T-helper 1 cell treated with Interleukin-12 subunit alpha and Interleukin-12 subunit beta and Interleukin-4 antibody, amounts not matched to agents 30 ng/mL and 1 ng/mL, for 36 hours (primary cell): ENCODE measurements around the gene FBL. TPM values are rescaled to one million over a fixed set of nuclear protein-coding genes. Genes with fewer than 3 reads are reported as not detected.

ENCODE experiments used
- intact Hi-C: fragments of 100-400 bp; cut with micrococcal nuclease; formaldehyde crosslinking; loops from one replicate; pipeline ENCODE4 v1.15.1; 2024
- total RNA-seq: library from RNA; stranded (reverse); gene quantifications from 2 replicates; pipeline ENCODE4 v1.2.3, GENCODE V29; 2022

FBL gene
- total RNA-seq, 1 donor from 2014 or later: 292 TPM

DNA sequence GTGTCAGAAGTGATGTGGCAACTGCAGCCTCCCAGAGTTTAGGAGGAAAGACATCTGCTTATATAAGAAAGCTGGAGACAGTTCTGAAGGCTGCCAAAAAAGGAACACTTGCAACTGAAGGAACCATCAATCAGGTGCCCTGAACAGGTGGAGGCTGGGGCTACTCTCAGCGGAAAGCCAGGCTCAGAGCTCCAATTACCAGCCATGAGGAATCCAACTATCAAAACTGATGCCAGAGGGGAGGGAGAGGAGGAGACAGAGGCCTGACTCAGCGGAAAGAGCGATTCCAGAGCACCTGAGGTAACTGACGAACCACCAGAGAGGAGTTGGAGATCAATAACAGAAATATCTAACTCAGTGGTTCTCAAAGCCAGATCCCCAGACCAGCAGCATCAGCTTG lies 43.2 kb downstream of the FBL start:
- intact Hi-C loops: no loop called here

DNA sequence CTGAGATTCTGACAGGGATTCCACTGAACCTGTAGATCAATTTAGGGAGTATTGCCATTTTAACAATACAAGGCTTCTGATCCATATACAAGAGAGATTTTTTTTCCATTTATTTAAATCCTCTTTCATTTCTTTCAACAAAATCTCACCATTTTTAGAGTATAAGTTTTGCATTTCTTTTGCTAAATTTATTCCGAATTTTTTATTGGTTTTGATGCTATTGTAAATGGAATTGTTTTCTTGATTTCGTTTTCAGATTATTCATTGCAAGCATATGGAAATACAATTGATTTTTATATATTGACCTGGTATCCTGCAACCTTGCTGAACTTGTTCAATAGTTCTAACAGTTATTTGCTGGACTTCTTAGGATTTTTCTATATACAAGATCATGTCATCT lies 49.1 kb downstream of the FBL start:
- intact Hi-C loops: no loop called here

DNA sequence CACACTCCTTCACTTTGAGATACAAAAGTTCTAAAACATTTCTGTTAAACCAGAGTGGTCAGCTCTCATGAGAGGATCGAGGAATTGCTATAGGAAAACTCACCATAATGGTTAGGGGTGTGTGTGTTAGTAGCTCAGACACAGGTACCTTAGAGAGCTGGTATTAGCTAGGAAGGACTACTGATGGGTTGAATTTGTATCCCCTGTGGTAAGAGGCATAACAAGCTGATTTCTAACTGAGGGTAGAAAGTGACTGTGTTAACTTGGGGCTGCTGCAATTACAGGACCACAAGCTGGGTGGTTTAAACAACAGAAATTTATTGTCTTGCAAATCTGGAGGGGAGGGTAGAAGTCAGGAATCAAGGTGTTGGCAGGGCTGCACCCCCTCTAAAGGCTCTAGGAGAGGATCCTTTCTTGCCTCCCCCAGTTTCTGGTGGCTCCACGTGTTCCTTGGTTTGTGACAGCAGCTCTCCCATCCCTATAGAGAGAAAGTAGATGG lies 50.1 kb downstream of the FBL start:
- intact Hi-C loops: no loop called here

DNA sequence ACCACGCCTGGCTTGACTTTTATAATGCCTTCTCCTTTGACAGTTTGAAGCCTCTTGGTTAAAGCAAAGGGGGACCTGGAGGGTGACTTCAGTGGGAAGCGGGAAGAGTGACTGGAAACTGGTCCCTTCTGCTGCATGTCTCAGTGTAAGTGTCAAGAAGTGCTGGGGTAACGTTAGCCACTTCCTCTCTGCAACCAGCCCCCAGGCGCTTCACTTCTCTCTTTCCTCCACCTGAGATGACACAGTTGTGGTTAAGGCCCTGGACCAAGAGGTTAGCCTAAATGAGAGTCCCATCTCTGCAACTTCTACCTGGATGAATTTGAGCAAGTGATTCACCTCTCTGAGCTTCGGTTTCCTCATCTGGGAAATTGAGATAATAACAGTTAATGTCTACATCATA lies 51.2 kb downstream of the FBL start:
- intact Hi-C loops: no loop called here

DNA sequence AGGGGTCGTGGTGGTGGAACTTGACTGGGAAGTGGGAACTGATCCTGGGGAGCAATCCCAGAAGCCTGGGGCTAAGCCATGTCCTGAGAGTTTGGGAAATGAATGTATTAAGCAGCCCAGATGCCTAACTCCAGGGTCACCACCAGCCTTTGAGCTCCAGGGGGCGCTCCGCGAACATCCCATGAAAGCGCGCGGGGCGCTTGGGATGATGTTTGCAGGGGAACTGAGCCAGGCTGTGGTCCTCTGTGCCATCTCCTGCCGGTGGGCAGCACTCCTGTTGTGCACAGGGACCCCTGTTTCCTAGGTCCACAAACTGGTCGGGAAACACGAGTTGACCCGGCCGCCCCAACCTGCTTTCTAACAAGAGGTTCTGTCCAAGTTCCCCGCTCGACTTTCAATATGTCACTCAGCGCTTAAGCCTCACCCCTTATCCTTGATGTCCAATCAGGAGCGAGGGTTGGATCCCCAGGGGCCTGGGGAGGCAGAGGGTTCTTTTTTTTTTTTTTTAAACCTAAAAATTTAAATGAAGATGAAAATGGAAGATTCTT lies 53.1 kb downstream of the FBL start:
- intact Hi-C loops: loop anchor here (1.0 to 5.0 kb wide), 7 partner anchors 31 to 429 kb away; no protein-coding TSS in a partner anchor

DNA sequence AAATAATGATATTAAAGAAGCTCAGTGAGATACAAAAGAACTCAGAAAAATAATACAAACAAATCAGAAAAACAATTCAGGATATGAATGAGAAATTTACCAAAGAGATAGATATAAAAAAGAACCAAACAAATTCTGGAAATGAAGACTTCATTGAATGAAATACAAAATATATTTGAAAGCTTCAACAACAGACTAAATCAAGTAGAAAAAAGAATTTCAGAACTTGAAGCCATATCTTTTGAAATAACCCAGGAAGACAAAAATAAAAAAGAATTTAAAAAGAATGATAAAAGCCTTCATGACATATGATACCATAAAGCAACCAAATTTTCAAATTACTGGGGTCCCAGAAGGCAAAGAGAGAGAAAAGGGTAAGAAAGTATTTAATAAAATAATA lies 57.9 kb downstream of the FBL start:
- intact Hi-C loops: no loop called here

Other genes with a start within 250 kb of the FBL start
- gene LGALS13, start 243.9 kb downstream of the FBL start, total RNA-seq: not detected in 2 replicates
- not detected in 2 replicates for gene LGALS16, start 190.5 kb downstream of the FBL start, total RNA-seq
- 0.27 and 0.37 TPM in 2 replicates for gene LGALS14, start 141.9 kb downstream of the FBL start, total RNA-seq
- 0.83 and 2.3 TPM in 2 replicates for gene CLC, start 108.3 kb downstream of the FBL start, total RNA-seq
- not detected in 2 replicates for gene LEUTX, start 67.5 kb downstream of the FBL start, total RNA-seq
- 9.1 and 9.8 TPM in 2 replicates for gene DYRK1B, start 12.2 kb downstream of the FBL start, total RNA-seq
- 18.0 and 21.0 TPM in 2 replicates for gene FCGBP, start 88.3 kb upstream of the FBL start, total RNA-seq
- 162 and 163 TPM in 2 replicates for gene PSMC4, start 124.8 kb upstream of the FBL start, total RNA-seq
- 6.7 and 7.7 TPM in 2 replicates for gene ZNF546, start 150.7 kb upstream of the FBL start, total RNA-seq
- gene ZNF780B, start 209.9 kb upstream of the FBL start, total RNA-seq: 36.2 and 45.9 TPM in 2 replicates
- 20.9 and 22.0 TPM in 2 replicates for gene ZNF780A, start 244.6 kb upstream of the FBL start, total RNA-seq